Ishikawa (cell line): ENCODE results near the gene GSS.

Source experiments
- RAD21 ChIP-seq: IDR thresholded peaks from 2 replicates; pipeline ENCODE4 v1.6.1; 2012; ENCODE audit warnings: low read depth
- TF ChIP-seq, protein P1 (sequence below): IDR thresholded peaks from 2 replicates; pipeline ENCODE4 v1.6.1; 2012; ENCODE audit warnings: low read depth, mild to moderate bottlenecking

DNA sequence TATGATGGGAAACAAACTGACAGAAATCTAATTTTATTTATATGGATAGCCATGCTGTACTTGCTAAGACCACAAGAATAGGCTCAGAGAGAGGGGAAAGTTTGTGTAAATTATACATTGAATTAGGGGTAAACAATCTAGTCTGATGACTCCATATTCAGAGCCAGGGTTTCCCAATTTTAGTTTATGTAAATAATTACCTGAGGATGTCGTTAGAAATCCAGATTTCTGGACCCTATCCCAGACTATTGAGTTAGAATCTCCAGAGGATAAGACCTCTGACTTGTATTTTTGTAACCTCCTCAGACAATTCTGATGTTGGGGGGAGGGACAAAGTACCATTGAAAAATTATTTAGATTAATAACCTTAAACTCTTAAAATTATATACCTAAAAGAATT lies 60.9 kb downstream of the GSS start:
- TF ChIP-seq, protein P1, sequence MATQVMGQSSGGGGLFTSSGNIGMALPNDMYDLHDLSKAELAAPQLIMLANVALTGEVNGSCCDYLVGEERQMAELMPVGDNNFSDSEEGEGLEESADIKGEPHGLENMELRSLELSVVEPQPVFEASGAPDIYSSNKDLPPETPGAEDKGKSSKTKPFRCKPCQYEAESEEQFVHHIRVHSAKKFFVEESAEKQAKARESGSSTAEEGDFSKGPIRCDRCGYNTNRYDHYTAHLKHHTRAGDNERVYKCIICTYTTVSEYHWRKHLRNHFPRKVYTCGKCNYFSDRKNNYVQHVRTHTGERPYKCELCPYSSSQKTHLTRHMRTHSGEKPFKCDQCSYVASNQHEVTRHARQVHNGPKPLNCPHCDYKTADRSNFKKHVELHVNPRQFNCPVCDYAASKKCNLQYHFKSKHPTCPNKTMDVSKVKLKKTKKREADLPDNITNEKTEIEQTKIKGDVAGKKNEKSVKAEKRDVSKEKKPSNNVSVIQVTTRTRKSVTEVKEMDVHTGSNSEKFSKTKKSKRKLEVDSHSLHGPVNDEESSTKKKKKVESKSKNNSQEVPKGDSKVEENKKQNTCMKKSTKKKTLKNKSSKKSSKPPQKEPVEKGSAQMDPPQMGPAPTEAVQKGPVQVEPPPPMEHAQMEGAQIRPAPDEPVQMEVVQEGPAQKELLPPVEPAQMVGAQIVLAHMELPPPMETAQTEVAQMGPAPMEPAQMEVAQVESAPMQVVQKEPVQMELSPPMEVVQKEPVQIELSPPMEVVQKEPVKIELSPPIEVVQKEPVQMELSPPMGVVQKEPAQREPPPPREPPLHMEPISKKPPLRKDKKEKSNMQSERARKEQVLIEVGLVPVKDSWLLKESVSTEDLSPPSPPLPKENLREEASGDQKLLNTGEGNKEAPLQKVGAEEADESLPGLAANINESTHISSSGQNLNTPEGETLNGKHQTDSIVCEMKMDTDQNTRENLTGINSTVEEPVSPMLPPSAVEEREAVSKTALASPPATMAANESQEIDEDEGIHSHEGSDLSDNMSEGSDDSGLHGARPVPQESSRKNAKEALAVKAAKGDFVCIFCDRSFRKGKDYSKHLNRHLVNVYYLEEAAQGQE: no peak
- TF ChIP-seq RAD21: no peak
